HCT116 (cell line): ENCODE data around the gene DQX1.

ENCODE experiments used
- CTCF ChIP-seq, 3 experiments: fragments of 200-600 bp in 1 of 3; sonication (generic) in 1 of 3; IDR thresholded peaks in 2 of 3; conservative IDR thresholded peaks in 1 of 3; 2 replicates each; pipeline ENCODE4 v1.5.1; 2012 to 2017; ENCODE audit warnings: low read depth in 2 of 3, low read length in 2 of 3, antibody characterized with exemption in 1 of 3, borderline replicate concordance in 1 of 3, control low read depth in 1 of 3, mild to moderate bottlenecking in 1 of 3, mixed read lengths in 1 of 3, mixed run types in 1 of 3, moderate library complexity in 1 of 3; ENCODE audit not compliant: insufficient read depth in 1 of 3
- EZH2 ChIP-seq: fragments of 200-600 bp; sonication (generic); IDR thresholded peaks from 2 replicates; pipeline ENCODE4 v1.6.1; 2017; ENCODE audit warnings: antibody characterized with exemption, mixed run types
- POLR2A ChIP-seq: IDR thresholded peaks from 2 replicates; pipeline ENCODE4 v1.7.0; 2011; ENCODE audit warnings: borderline replicate concordance; ENCODE audit not compliant: insufficient read depth, insufficient read length; ENCODE audit errors: extremely low read depth
- POLR2AphosphoS5 ChIP-seq: IDR thresholded peaks from 2 replicates; pipeline ENCODE4 v1.6.1; 2011; ENCODE audit warnings: mild to moderate bottlenecking, low read depth, low read length, moderate library complexity

- TF ChIP-seq EZH2 = no peak
- TF ChIP-seq CTCF (IDR thresholded peaks at IDR 0.05 in 2 of 3, conservative IDR thresholded peaks at IDR 0.05 in 1 of 3; ENCODE audit: borderline replicate concordance in 1 of 3, insufficient read depth in 1 of 3, low read depth in 2 of 3, low read length in 2 of 3) = no peak
- TF ChIP-seq POLR2A = no peak
- TF ChIP-seq POLR2AphosphoS5 = no peak
Measured at GRCh38 chr2:74515981-74516633, 9.9 kb downstream of the DQX1 start.
